Astrocyte (in vitro differentiated cells and primary cell): Measurements from ENCODE around the gene RHBDL3. TPM values are rescaled to one million over a fixed set of nuclear protein-coding genes. Genes with fewer than 3 reads are reported as not detected.

Experiments used
- DNase-seq: peaks from one replicate; pipeline ENCODE4 v3.0.0-alpha.2; 2010; ENCODE audit warnings: low read depth
- FAIRE-seq: peaks from 2 replicates; lab custom pipeline; 2011; peaks lifted over from hg19 to GRCh38; lab: Jason Lieb, UNC
- H2AFZ ChIP-seq: 2 replicates; pipeline ENCODE4 v1.6.0; 2012; ENCODE audit warnings: low read depth, low read length, inconsistent platforms
- H3K27ac ChIP-seq: 2 replicates; pipeline ENCODE4 v1.5.1; 2011; ENCODE audit warnings: low read depth, low read length, inconsistent platforms
- H3K27me3 ChIP-seq: 2 replicates; pipeline ENCODE4 v1.6.0; 2011; ENCODE audit warnings: low read length, inconsistent platforms; ENCODE audit not compliant: insufficient read depth
- H3K36me3 ChIP-seq: 2 replicates; pipeline ENCODE4 v1.5.1; 2011; ENCODE audit warnings: low read length, inconsistent platforms; ENCODE audit not compliant: insufficient read depth
- H3K4me1 ChIP-seq: 2 replicates; pipeline ENCODE4 v1.5.1; 2011; ENCODE audit warnings: low read length, inconsistent platforms; ENCODE audit not compliant: insufficient read depth
- H3K4me2 ChIP-seq: 2 replicates; pipeline ENCODE4 v1.6.0; 2012; ENCODE audit warnings: low read length, inconsistent platforms
- H3K4me3 ChIP-seq: 2 replicates; pipeline ENCODE4 v1.5.1; 2011; ENCODE audit warnings: low read depth, mild to moderate bottlenecking, low read length, inconsistent platforms; ENCODE audit not compliant: insufficient read depth
- H3K79me2 ChIP-seq: 2 replicates; pipeline ENCODE4 v1.6.0; 2012; ENCODE audit warnings: mild to moderate bottlenecking, low read length, inconsistent platforms; ENCODE audit not compliant: insufficient read depth
- H3K9ac ChIP-seq: 2 replicates; pipeline ENCODE4 v1.6.0; 2012; ENCODE audit warnings: mild to moderate bottlenecking, low read length, inconsistent platforms
- H3K9me3 ChIP-seq: 2 replicates; pipeline ENCODE4 v1.5.1; 2012; ENCODE audit warnings: low read depth, mild to moderate bottlenecking, low read length, inconsistent platforms; ENCODE audit not compliant: insufficient read depth
- H4K20me1 ChIP-seq: 2 replicates; pipeline ENCODE4 v1.6.0; 2012; ENCODE audit warnings: low read length, inconsistent platforms; ENCODE audit not compliant: insufficient read depth
- H3K27ac Mint-ChIP-seq: one replicate; pipeline ENCODE4 v1.8.0; 2021; ENCODE audit warnings: mild to moderate bottlenecking, mixed read lengths; ENCODE audit not compliant: unreplicated experiment
- H3K27me3 Mint-ChIP-seq: one replicate; pipeline ENCODE4 v1.8.0; 2021; ENCODE audit warnings: low read depth, mixed read lengths; ENCODE audit not compliant: unreplicated experiment
- H3K36me3 Mint-ChIP-seq: one replicate; pipeline ENCODE4 v1.8.0; 2021; ENCODE audit warnings: low read depth, mixed read lengths; ENCODE audit not compliant: unreplicated experiment
- H3K4me1 Mint-ChIP-seq: one replicate; pipeline ENCODE4 v1.8.0; 2021; ENCODE audit warnings: low read depth, mixed read lengths; ENCODE audit not compliant: unreplicated experiment
- H3K4me3 Mint-ChIP-seq: one replicate; pipeline ENCODE4 v1.8.0; 2021; ENCODE audit warnings: mild to moderate bottlenecking, moderate library complexity, mixed read lengths; ENCODE audit not compliant: unreplicated experiment
- H3K9me3 Mint-ChIP-seq: one replicate; pipeline ENCODE4 v1.8.0; 2021; ENCODE audit warnings: mild to moderate bottlenecking, mixed read lengths; ENCODE audit not compliant: unreplicated experiment
- CTCF ChIP-seq: IDR thresholded peaks from 2 replicates; pipeline ENCODE4 v1.5.1; 2011; ENCODE audit warnings: low read depth, mild to moderate bottlenecking, inconsistent platforms, low read length, moderate library complexity; ENCODE audit not compliant: insufficient read depth
- EZH2 ChIP-seq: IDR thresholded peaks from 2 replicates; pipeline ENCODE4 v1.6.1; 2012; ENCODE audit warnings: mild to moderate bottlenecking, low read length, inconsistent platforms; ENCODE audit not compliant: insufficient read depth
- total RNA-seq: library from RNA; stranded (reverse); gene quantifications from 2 replicates; pipeline ENCODE4 v1.2.1, GENCODE V29; 2021

Gene RHBDL3
- total RNA-seq, 1 donor from 2014 or later, result 1.4 TPM

GRCh38 chr17:32298721-32299579, 33.3 kb downstream of the RHBDL3 start:
- FAIRE-seq (no peak), DNase-seq (no peak)
- H3K9me3 ChIP-seq, result no peaks in the 10 kb centered on the region
- no peaks in the 10 kb centered on the region for H4K20me1 ChIP-seq
- no peak overlapping the region for H3K27ac Mint-ChIP-seq
- H3K36me3 Mint-ChIP-seq, result no peaks in the 10 kb centered on the region
- H3K4me3 ChIP-seq, result no peak overlapping the region
- TF ChIP-seq CTCF (no peak), EZH2 (no peak)
- peaks cover 15% of the 10 kb centered on the region for H3K27me3 Mint-ChIP-seq
- H3K4me2 ChIP-seq, result no peak overlapping the region
- H3K36me3 ChIP-seq, result no peaks in the 10 kb centered on the region
- H3K4me1 Mint-ChIP-seq, result peaks cover 2% of the 10 kb centered on the region
- peaks cover 5% of the 10 kb centered on the region for H3K27me3 ChIP-seq
- H3K9me3 Mint-ChIP-seq, result no peaks in the 10 kb centered on the region
- no peak overlapping the region for H3K27ac ChIP-seq
- H3K4me3 Mint-ChIP-seq, result no peak overlapping the region
- no peak overlapping the region for H3K9ac ChIP-seq
- no peaks in the 10 kb centered on the region for H3K79me2 ChIP-seq
- H3K4me1 ChIP-seq, result no peaks in the 10 kb centered on the region
- no peak overlapping the region for H2AFZ ChIP-seq

- TF ChIP-seq CTCF (no peak), EZH2 (no peak)
- no peak overlapping the region for H3K4me3 ChIP-seq
- Mint-ChIP-seq H3K4me3 (no peak overlapping the region), H3K27ac (no peak overlapping the region), H3K4me1 (peaks cover 6% of the 10 kb centered on the region), H3K36me3 (no peaks in the 10 kb centered on the region), H3K27me3 (peaks cover 15% of the 10 kb centered on the region), H3K9me3 (no peaks in the 10 kb centered on the region)
- H3K9ac ChIP-seq, result no peak overlapping the region
- H4K20me1 ChIP-seq, result no peaks in the 10 kb centered on the region
- H3K9me3 ChIP-seq, result no peaks in the 10 kb centered on the region
- H3K27ac ChIP-seq, result no peak overlapping the region
- FAIRE-seq, result no peak
- no peak overlapping the region for H3K4me2 ChIP-seq
- no peak overlapping the region for H2AFZ ChIP-seq
- no peaks in the 10 kb centered on the region for H3K79me2 ChIP-seq
- peaks cover 5% of the 10 kb centered on the region for H3K27me3 ChIP-seq
- DNase-seq, result no peak
- H3K36me3 ChIP-seq, result no peaks in the 10 kb centered on the region
- H3K4me1 ChIP-seq, result no peaks in the 10 kb centered on the region
Observed at GRCh38 chr17:32299580-32300164, 34.0 kb downstream of the RHBDL3 start.
